ENCODE measurements around the gene ATP10D. TPM values are rescaled to one million over a fixed set of nuclear protein-coding genes. Genes with fewer than 3 reads are reported as not detected.
"Not testable (repeated sequence)": the region's sequence is repeated elsewhere in the genome, so short reads cannot be mapped to it uniquely, and the experiment has no call there.

The ATP10D gene
- polyA plus RNA-seq, 1 of the 3 experiments (the other 2 are of a cell fraction) = 7.9 TPM

GRCh38 chr4:47553329-47554125 is 68.5 kb downstream of the ATP10D start:
- H3K27ac ChIP-seq (ENCODE audit: low read depth in 2 of 2, low read length in 1 of 2) = peak overlapping the region in 1 of 2 experiments; percentile 2; a peak in 1 of 4 replicates
- H3F3A ChIP-seq (replicated peaks; ENCODE audit: insufficient read depth) = peaks cover 12% of the 10 kb centered on the region
- peaks cover 16 to 31% of the 10 kb centered on the region in 2 experiments for H3K36me3 ChIP-seq (replicated peaks in 1 of 2; ENCODE audit: control insufficient read depth in 1 of 2, insufficient read depth in 2 of 2, low read length in 1 of 2)
- no peaks in the 10 kb centered on the region for H3K9me3 ChIP-seq
- H3K27me3 ChIP-seq (ENCODE audit: insufficient read depth) = no peaks in the 10 kb centered on the region
- H3K9ac ChIP-seq = no peak overlapping the region
- no peak overlapping the region for H3K4me3 ChIP-seq (ENCODE audit: low read depth in 2 of 2, low read length in 1 of 2)
- POLR2A ChIA-PET = no interaction called here
- 98% methylated on average over 2 of the region's 2 CpGs for WGBS (ENCODE audit: low lambda C conversion rate)
- peaks cover 0 to 10% of the 10 kb centered on the region in 2 experiments; a peak in 2 of 4 replicates for H3K4me1 ChIP-seq (ENCODE audit: control insufficient read depth in 1 of 2, insufficient read depth in 2 of 2, low read depth in 1 of 2, low read length in 1 of 2)
- no peaks in the 10 kb centered on the region for H3K9me2 ChIP-seq
- no peaks in the 10 kb centered on the region for H3K79me2 ChIP-seq (ENCODE audit: insufficient read depth)
- no peak for DNase-seq
- no peak overlapping the region for H2AFZ ChIP-seq (ENCODE audit: low read depth)
- H4K20me1 ChIP-seq (ENCODE audit: insufficient read depth) = no peaks in the 10 kb centered on the region
- CTCF ChIA-PET = interaction anchor here (1.3 kb wide), 1 partner anchor 10 kb away, joined by 3 read pairs; no protein-coding TSS in a partner anchor
- H3K4me2 ChIP-seq = no peak overlapping the region
- TF ChIP-seq EP300 (IDR thresholded peaks at IDR 0.05; ENCODE audit: borderline replicate concordance in 1 of 2, low read depth in 1 of 2, low read length in 1 of 2) (no peak), TEAD4 (IDR thresholded peaks at IDR 0.05; ENCODE audit: borderline replicate concordance, insufficient read depth) (no peak), REST (IDR thresholded peaks at IDR 0.05; ENCODE audit: low read depth, low read length) (no peak), POLR2AphosphoS5 (IDR thresholded peaks at IDR 0.05; ENCODE audit: low read depth, low read length) (no peak), TCF12 (IDR thresholded peaks at IDR 0.05) (0 out of 2 replicates have a peak, but pooled peaks have one; percentile 15)
- TF ChIP-seq, protein P1, sequence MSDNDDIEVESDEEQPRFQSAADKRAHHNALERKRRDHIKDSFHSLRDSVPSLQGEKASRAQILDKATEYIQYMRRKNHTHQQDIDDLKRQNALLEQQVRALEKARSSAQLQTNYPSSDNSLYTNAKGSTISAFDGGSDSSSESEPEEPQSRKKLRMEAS (IDR thresholded peaks at IDR 0.05; ENCODE audit: low read depth) = no peak

DNA sequence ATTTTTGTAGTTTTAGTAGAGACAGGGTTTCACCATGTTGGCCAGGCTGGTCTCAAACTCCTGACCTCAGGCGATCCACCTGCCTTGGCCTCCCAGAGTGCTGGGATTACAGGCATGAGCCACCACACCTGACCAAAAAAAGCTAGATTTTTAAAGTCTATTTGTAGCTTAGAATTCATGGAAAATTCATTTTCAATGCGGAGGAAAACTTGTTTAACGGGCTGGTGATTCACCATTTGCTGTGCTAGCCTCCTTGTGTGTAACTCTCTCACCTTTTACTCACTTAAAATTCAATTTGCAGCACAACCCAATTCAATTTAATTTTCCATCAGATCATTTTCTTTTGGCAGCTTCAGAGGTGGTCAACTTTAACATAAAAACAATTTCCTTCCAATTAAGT is 70.8 kb downstream of the ATP10D start:
- H3K9ac ChIP-seq; H3K9me3 ChIP-seq; H3K27me3 ChIP-seq (ENCODE audit: insufficient read depth); H2AFZ ChIP-seq (ENCODE audit: low read depth); H3K9me2 ChIP-seq; H4K20me1 ChIP-seq (ENCODE audit: insufficient read depth); H3K4me2 ChIP-seq; H3K27ac ChIP-seq (ENCODE audit: low read depth in 2 of 2, low read length in 1 of 2); DNase-seq; H3K79me2 ChIP-seq (ENCODE audit: insufficient read depth); H3K4me3 ChIP-seq (ENCODE audit: low read depth in 2 of 2, low read length in 1 of 2); POLR2A ChIA-PET; H3K4me1 ChIP-seq (ENCODE audit: control insufficient read depth in 1 of 2, insufficient read depth in 2 of 2, low read depth in 1 of 2, low read length in 1 of 2): not testable (repeated sequence)
- CTCF ChIA-PET = interaction anchor here (1.2 to 1.8 kb wide), 3 partner anchors 9 to 17 kb away, joined by 3 to 5 read pairs (median 4); no protein-coding TSS in a partner anchor
- WGBS (ENCODE audit: low lambda C conversion rate) = 77% methylated on average over 3 of the region's 3 CpGs
- Histone ChIP-seq H3F3A (replicated peaks; ENCODE audit: insufficient read depth) (peaks cover 11% of the 10 kb centered on the region), H3K36me3 (replicated peaks in 1 of 2; ENCODE audit: control insufficient read depth in 1 of 2, insufficient read depth in 2 of 2, low read length in 1 of 2) (peaks cover 21 to 32% of the 10 kb centered on the region in 2 experiments)
